Vagina (tissue), 2 donors: ENCODE measurements around the gene C1orf21. TPM values are rescaled to one million over a fixed set of nuclear protein-coding genes. Genes with fewer than 3 reads are reported as not detected.
"Not testable (repeated sequence)": the region's sequence is repeated elsewhere in the genome, so short reads cannot be mapped to it uniquely, and the experiment has no call there.

Experiments
- DNase-seq, 2 donors: peaks; one replicate each; pipeline ENCODE4 v3.0.0-alpha.2; 2017; ENCODE audit errors: extremely low spot score in 2 of 2
- H3K27ac ChIP-seq: fragments of 200-600 bp; sonication (generic); one replicate; pipeline ENCODE4 v1.5.1; 2019
- H3K27me3 ChIP-seq: fragments of 200-600 bp; sonication (generic); one replicate; pipeline ENCODE4 v1.5.1; 2019
- H3K36me3 ChIP-seq, 2 donors: fragments of 200-600 bp; sonication (generic); one replicate each; pipeline ENCODE4 v1.5.1; 2017 to 2019
- H3K4me1 ChIP-seq: fragments of 200-600 bp; sonication (generic); one replicate; pipeline ENCODE4 v1.5.1; 2019
- H3K4me3 ChIP-seq, 2 donors: fragments of 200-600 bp; sonication (generic); 1 replicate in 1 of 2; 2 replicates in 1 of 2; pipeline ENCODE4 v1.5.1; 2016 to 2019
- H3K9me3 ChIP-seq: fragments of 200-600 bp; sonication (generic); one replicate; pipeline ENCODE4 v1.5.1; 2019
- POLR2A ChIP-seq, 2 donors: fragments of 450-650 bp; IDR thresholded peaks; one replicate each; pipeline ENCODE4 v1.6.1; 2017; ENCODE audit warnings: antibody characterized with exemption in 2 of 2, mild to moderate bottlenecking in 2 of 2, moderate library complexity in 2 of 2
- POLR2AphosphoS5 ChIP-seq, 2 donors: sonication (generic); formaldehyde crosslinking; IDR thresholded peaks; one replicate each; pipeline ENCODE4 v1.9.0; 2017; ENCODE audit warnings: antibody characterized with exemption in 2 of 2, mild to moderate bottlenecking in 2 of 2, low read depth in 1 of 2; ENCODE audit not compliant: insufficient read depth in 1 of 2
- intact Hi-C: fragments of 100-400 bp; cut with DNase I; formaldehyde crosslinking; loops from one replicate; pipeline ENCODE4 v1.15.1; 2023
- total RNA-seq: library from RNA; depleted of rRNA; stranded (reverse); fragments of >200 nt; gene quantifications from one replicate; pipeline ENCODE4 v1.2.3, GENCODE V29; 2016
- TF ChIP-seq, protein P1 (sequence below), 3 experiments: fragments of 450-650 bp in 2 of 3; fragments of 200-600 bp in 1 of 3; sonication (generic) in 1 of 3; IDR thresholded peaks; one replicate each; pipeline ENCODE4 v1.5.1; 2017 to 2019; ENCODE audit warnings: antibody characterized with exemption in 3 of 3, mild to moderate bottlenecking in 2 of 3, moderate library complexity in 2 of 3

Gene C1orf21
- total RNA-seq, 1 donor from 2014 or later: 24.1 TPM

DNA sequence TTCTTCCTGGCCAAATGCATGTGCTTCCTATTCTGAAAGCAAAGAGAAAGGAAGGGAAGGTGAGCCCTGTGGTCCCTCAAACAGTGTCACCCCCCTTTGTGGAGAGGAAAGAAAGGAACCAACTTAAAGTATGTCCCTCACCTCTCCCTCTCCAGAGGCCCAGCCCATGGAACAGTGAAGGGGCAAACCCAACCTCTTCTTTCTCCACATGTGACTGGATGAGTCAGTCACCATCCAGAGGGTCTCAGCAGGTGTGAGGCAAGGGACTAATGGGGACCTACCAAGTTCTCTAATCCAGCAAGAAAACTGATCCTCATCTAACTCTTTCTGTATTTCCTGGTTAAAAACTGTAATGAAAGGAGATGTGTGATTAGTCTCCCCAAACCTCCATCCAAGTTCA, 222.2 kb downstream of the C1orf21 start:
- no peaks in the 10 kb centered on the region for H3K9me3 ChIP-seq
- H3K27me3 ChIP-seq: no peaks in the 10 kb centered on the region
- no peak for DNase-seq
- peaks cover 30% of the 10 kb centered on the region for H3K4me1 ChIP-seq
- no peak overlapping the region for H3K27ac ChIP-seq
- TF ChIP-seq POLR2AphosphoS5 (IDR thresholded peaks at IDR 0.05; ENCODE audit: insufficient read depth in 1 of 2, low read depth in 1 of 2) (no peak), POLR2A (IDR thresholded peaks at IDR 0.05) (no peak)
- TF ChIP-seq, protein P1, sequence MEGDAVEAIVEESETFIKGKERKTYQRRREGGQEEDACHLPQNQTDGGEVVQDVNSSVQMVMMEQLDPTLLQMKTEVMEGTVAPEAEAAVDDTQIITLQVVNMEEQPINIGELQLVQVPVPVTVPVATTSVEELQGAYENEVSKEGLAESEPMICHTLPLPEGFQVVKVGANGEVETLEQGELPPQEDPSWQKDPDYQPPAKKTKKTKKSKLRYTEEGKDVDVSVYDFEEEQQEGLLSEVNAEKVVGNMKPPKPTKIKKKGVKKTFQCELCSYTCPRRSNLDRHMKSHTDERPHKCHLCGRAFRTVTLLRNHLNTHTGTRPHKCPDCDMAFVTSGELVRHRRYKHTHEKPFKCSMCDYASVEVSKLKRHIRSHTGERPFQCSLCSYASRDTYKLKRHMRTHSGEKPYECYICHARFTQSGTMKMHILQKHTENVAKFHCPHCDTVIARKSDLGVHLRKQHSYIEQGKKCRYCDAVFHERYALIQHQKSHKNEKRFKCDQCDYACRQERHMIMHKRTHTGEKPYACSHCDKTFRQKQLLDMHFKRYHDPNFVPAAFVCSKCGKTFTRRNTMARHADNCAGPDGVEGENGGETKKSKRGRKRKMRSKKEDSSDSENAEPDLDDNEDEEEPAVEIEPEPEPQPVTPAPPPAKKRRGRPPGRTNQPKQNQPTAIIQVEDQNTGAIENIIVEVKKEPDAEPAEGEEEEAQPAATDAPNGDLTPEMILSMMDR (IDR thresholded peaks at IDR 0.05): no peak
- H3K4me3 ChIP-seq: no peak overlapping the region
- intact Hi-C loops: no loop called here
- H3K36me3 ChIP-seq: no peaks in the 10 kb centered on the region

DNA sequence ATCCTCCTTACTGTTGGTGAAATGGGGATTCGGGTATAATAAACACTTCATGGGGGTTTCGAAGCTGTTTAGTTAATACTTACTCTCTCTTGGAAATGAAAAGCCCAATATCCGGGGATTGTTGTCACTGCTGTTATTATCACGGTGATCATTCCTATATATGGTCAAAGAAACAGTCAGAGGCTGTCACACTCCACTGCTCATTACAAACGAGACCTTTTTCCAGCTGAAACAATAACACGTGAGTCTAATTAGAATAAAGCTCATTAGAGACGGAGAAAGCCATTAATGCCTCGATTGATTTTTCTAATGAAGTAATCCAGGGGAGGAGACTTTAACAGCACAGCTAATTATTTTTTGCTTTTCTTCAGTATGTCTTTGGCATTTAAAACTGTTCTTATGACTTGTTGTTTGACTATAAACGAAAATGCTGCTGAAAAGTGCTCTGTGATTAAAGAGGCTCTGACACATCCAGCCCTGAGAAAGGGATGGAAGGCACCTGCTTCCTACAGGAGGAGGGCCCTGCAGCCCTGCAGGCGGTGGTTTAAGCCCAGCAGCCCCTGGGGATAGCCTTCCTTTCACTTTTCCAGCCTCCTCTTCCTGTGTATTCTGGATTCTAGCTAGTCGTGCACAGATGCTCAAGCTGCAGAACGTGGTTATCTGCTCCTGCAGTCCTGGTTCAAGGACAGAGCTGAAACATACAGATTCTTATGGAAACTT, 224.2 kb downstream of the C1orf21 start:
- H3K4me3 ChIP-seq: peak overlapping the region in 1 of 2 donors; percentile 3
- TF ChIP-seq POLR2A (IDR thresholded peaks at IDR 0.05) (no peak), POLR2AphosphoS5 (IDR thresholded peaks at IDR 0.05; ENCODE audit: insufficient read depth in 1 of 2, low read depth in 1 of 2) (no peak)
- TF ChIP-seq, protein P1 (IDR thresholded peaks at IDR 0.05): no peak
- intact Hi-C loops: no loop called here
- peak overlapping the region; percentile 52 for H3K27ac ChIP-seq
- peaks cover 37% of the 10 kb centered on the region for H3K4me1 ChIP-seq
- H3K36me3 ChIP-seq: no peaks in the 10 kb centered on the region
- H3K9me3 ChIP-seq: no peaks in the 10 kb centered on the region
- DNase-seq: no peak
- no peaks in the 10 kb centered on the region for H3K27me3 ChIP-seq

DNA sequence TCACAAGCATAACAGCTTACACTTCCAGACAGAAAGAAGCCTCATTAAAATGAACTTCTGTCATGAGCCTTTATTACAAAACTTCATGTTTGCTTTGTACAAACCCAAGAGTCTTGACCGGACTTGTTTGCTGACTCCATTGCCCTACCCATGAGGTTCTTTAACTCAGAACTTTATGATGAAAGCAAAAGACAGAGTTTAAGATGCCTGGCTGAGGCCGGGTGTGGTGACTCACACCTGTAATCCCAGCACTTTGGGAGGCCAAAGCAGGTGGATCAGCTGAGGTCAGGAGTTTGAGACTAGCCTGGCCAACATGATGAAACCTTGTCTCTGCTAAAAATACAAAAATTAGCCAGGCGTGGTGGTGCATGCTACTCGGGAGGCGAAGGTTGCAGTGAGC, 225.4 kb downstream of the C1orf21 start:
- DNase-seq, intact Hi-C loops, H3K36me3 ChIP-seq, H3K27me3 ChIP-seq, H3K9me3 ChIP-seq, H3K4me3 ChIP-seq: not testable (repeated sequence)
- H3K4me1 ChIP-seq: peaks cover 37% of the 10 kb centered on the region
- H3K27ac ChIP-seq: peak overlapping the region; percentile 52
- TF ChIP-seq POLR2AphosphoS5 (IDR thresholded peaks at IDR 0.05; ENCODE audit: insufficient read depth in 1 of 2, low read depth in 1 of 2): peak in 1 of 2 donors; percentile 74

DNA sequence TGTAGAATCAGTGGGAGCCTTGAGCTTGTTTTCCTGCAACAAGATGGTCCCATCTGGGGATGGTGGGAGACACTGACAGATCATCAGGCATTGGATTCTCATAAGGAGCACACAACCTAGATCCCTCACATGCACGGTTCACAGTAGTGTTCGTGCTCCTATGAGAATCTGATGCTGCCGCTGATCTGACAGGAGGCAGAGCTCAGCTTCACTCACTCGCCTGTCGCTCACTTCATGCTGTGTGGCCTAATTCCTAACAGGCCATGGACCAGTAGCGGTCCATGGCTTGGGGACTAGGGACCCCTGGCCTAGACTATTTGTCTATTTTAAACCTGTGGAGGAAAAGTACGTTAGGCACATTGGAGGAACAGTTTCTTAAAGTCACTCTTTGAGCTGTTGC, 227.8 kb downstream of the C1orf21 start:
- H3K4me3 ChIP-seq: no peak overlapping the region
- intact Hi-C loops: no loop called here
- peaks cover 37% of the 10 kb centered on the region for H3K4me1 ChIP-seq
- no peak overlapping the region for H3K27ac ChIP-seq
- no peak for DNase-seq
- H3K27me3 ChIP-seq: no peaks in the 10 kb centered on the region
- H3K36me3 ChIP-seq: peaks cover 0 to 3% of the 10 kb centered on the region in 2 donors
- H3K9me3 ChIP-seq: no peaks in the 10 kb centered on the region
- TF ChIP-seq, protein P1 (IDR thresholded peaks at IDR 0.05): no peak
- no peak for TF ChIP-seq POLR2A (IDR thresholded peaks at IDR 0.05)
- no peak for TF ChIP-seq POLR2AphosphoS5 (IDR thresholded peaks at IDR 0.05; ENCODE audit: insufficient read depth in 1 of 2, low read depth in 1 of 2)

DNA sequence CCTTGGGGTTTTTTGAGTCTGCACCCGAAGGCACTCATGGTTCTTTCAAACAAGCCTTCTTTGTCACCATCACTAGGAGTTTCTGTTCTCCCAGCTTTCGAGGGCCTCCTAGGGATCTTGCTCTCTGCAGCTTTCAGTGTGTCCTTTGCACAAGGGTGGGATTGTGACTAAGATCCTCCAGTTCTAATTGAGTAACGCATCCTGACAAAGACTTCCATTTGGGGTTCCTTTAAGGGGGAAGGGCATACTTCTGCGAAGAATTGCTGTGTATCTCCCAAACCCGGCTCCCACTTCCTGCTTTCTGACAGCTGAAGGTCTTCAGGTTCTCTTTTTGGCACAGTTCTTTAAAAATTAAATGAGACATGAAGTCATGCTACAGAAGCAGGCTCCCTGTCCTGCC, 228.5 kb downstream of the C1orf21 start:
- Histone ChIP-seq H3K4me3 (no peak overlapping the region), H3K4me1 (peaks cover 35% of the 10 kb centered on the region)
- intact Hi-C loops: no loop called here

More for the DNA sequence above, 228.5 kb downstream of the C1orf21 start:
- H3K27ac ChIP-seq: no peak overlapping the region
- peaks cover 0 to 7% of the 10 kb centered on the region in 2 donors for H3K36me3 ChIP-seq
- no peaks in the 10 kb centered on the region for H3K9me3 ChIP-seq
- DNase-seq: no peak
- TF ChIP-seq, protein P1 (IDR thresholded peaks at IDR 0.05): no peak
- no peak for TF ChIP-seq POLR2AphosphoS5 (IDR thresholded peaks at IDR 0.05; ENCODE audit: insufficient read depth in 1 of 2, low read depth in 1 of 2)
- TF ChIP-seq POLR2A (IDR thresholded peaks at IDR 0.05): no peak
- H3K27me3 ChIP-seq: no peaks in the 10 kb centered on the region
